HepG2 (cell line): ENCODE measurements around the gene VWCE. TPM values are rescaled to one million over a fixed set of nuclear protein-coding genes. Genes with fewer than 3 reads are reported as not detected.

Experiments used
- CBX1 ChIP-seq: IDR thresholded peaks from one replicate; pipeline ENCODE4 v1.6.1; 2016; ENCODE audit warnings: antibody characterized with exemption, low read depth
- FOXA1 ChIP-seq, 2 experiments: fragments of 450-650 bp in 1 of 2; sonication (generic) in 1 of 2; formaldehyde crosslinking in 1 of 2; IDR thresholded peaks; 2 replicates each; pipeline versions ENCODE4 v1.4.0 to v1.6.1; 2016 to 2020; ENCODE audit warnings: missing genetic modification reagents in 1 of 2
- FOXJ3 ChIP-seq: sonication (generic); formaldehyde crosslinking; IDR thresholded peaks from 2 replicates; pipeline ENCODE4 v1.4.0; 2020; ENCODE audit warnings: missing genetic modification reagents, mild to moderate bottlenecking, borderline replicate concordance
- JUNB ChIP-seq: sonication (generic); formaldehyde crosslinking; IDR thresholded peaks from 2 replicates; pipeline ENCODE4 v1.8.0; 2022; ENCODE audit warnings: missing genetic modification reagents, mild to moderate bottlenecking, borderline replicate concordance
- KDM4B ChIP-seq: sonication (generic); formaldehyde crosslinking; IDR thresholded peaks from 2 replicates; pipeline ENCODE4 v1.4.0; 2020; ENCODE audit warnings: missing genetic modification reagents
- NRL ChIP-seq: sonication (generic); formaldehyde crosslinking; IDR thresholded peaks from 2 replicates; pipeline ENCODE4 v1.5.0; 2020; ENCODE audit warnings: missing genetic modification reagents, mild to moderate bottlenecking, moderate library complexity, borderline replicate concordance
- RAD51 ChIP-seq: fragments of 450-650 bp; IDR thresholded peaks from 2 replicates; pipeline ENCODE4 v1.6.1; 2016; ENCODE audit warnings: borderline replicate concordance
- SIX1 ChIP-seq: sonication (generic); formaldehyde crosslinking; IDR thresholded peaks from 2 replicates; pipeline ENCODE4 v1.4.0; 2020; ENCODE audit warnings: missing genetic modification reagents, borderline replicate concordance
- TOE1 ChIP-seq: sonication (generic); formaldehyde crosslinking; IDR thresholded peaks from 2 replicates; pipeline ENCODE4 v1.4.0; 2020; ENCODE audit warnings: mild to moderate bottlenecking, missing genetic modification reagents
- ZBTB2 ChIP-seq: sonication (generic); formaldehyde crosslinking; IDR thresholded peaks from 2 replicates; pipeline ENCODE4 v1.8.0; 2022; ENCODE audit warnings: low read depth, missing genetic modification reagents
- ZNF318 ChIP-seq: sonication (generic); formaldehyde crosslinking; IDR thresholded peaks from 2 replicates; pipeline ENCODE4 v1.4.0; 2020; ENCODE audit warnings: mild to moderate bottlenecking, missing genetic modification reagents
- ZNF354B ChIP-seq: sonication (generic); formaldehyde crosslinking; IDR thresholded peaks from 2 replicates; pipeline ENCODE4 v1.8.0; 2022; ENCODE audit warnings: mild to moderate bottlenecking, missing genetic modification reagents
- ZNF513 ChIP-seq: sonication (generic); formaldehyde crosslinking; conservative IDR thresholded peaks from 2 replicates; pipeline ENCODE4 v1.5.0; 2020; ENCODE audit warnings: missing genetic modification reagents
- ZNF644 ChIP-seq: IDR thresholded peaks from 2 replicates; pipeline ENCODE4 v1.6.1; 2016; ENCODE audit warnings: low read depth
- ZNF703 ChIP-seq: sonication (generic); formaldehyde crosslinking; IDR thresholded peaks from 2 replicates; pipeline ENCODE4 v1.5.1; 2020; ENCODE audit warnings: missing genetic modification reagents, mild to moderate bottlenecking, moderate library complexity, borderline replicate concordance
- ZNF720 ChIP-seq: sonication (generic); formaldehyde crosslinking; IDR thresholded peaks from 2 replicates; pipeline ENCODE4 v1.4.0; 2020; ENCODE audit warnings: missing genetic modification reagents
- ZNF768 ChIP-seq: sonication (generic); formaldehyde crosslinking; IDR thresholded peaks from 2 replicates; pipeline ENCODE4 v1.4.0; 2020; ENCODE audit warnings: missing genetic modification reagents
- ZNF891 ChIP-seq: sonication (generic); formaldehyde crosslinking; IDR thresholded peaks from 2 replicates; pipeline ENCODE4 v1.5.0; 2020; ENCODE audit warnings: mild to moderate bottlenecking, missing genetic modification reagents
- polyA plus RNA-seq, 8 experiments: library from polyadenylated mRNA; depleted of rRNA in 3 of 8; stranded (reverse) in 7 of 8; unstranded in 1 of 8; fragments of >200 nt; fragmentation: Illumina TruSeq in 4 of 8; extraction: Trizol in 4 of 8; gene quantifications; 2 replicates each; pipeline versions ENCODE4 v1.2.1 to v1.2.3, GENCODE V29; 2011 to 2016; ENCODE audit warnings: low read depth in 4 of 8, missing spikeins in 1 of 8, mixed read lengths in 1 of 8; ENCODE audit not compliant: insufficient read depth in 1 of 8
- total RNA-seq, 5 experiments: library from RNA; depleted of rRNA; stranded (reverse); fragments of >200 nt; fragmentation: Illumina TruSeq; extraction: Trizol; gene quantifications; 2 replicates each; pipeline ENCODE4 v1.2.3, GENCODE V29; 2016; ENCODE audit warnings: low read depth in 1 of 5

VWCE gene
- total and polyA plus RNA-seq, 2 of the 13 experiments (the other 11 are each of a cell fraction or from before 2014, with no cell fraction given) = 27.6 to 58.3 TPM

- TF ChIP-seq ZBTB2 (CRISPR knock-in tag) (peak; percentile 82; the same call in 1 of the 2 replicates), ZNF513 (CRISPR knock-in tag) (no peak), NRL (CRISPR knock-in tag) (peak; percentile 77; the same call in 1 of the 2 replicates), CBX1 (no peak), TOE1 (CRISPR knock-in tag) (0 out of 2 replicates have a peak, but pooled peaks have one; percentile 25), ZNF720 (CRISPR knock-in tag) (no peak), JUNB (CRISPR knock-in tag) (no peak), KDM4B (CRISPR knock-in tag) (no peak; the same call in 1 of the 2 replicates), RAD51 (no peak), FOXJ3 (CRISPR knock-in tag) (0 out of 2 replicates have a peak, but pooled peaks have one; percentile 8), ZNF318 (no peak), ZNF354B (CRISPR knock-in tag) (0 out of 2 replicates have a peak, but pooled peaks have one; percentile 40), ZNF644 (CRISPR knock-in tag) (no peak), ZNF891 (CRISPR knock-in tag) (peak; percentile 68), ZNF703 (peak; percentile 50; the same call in 1 of the 2 replicates), SIX1 (CRISPR knock-in tag) (no peak), FOXA1 (IDR thresholded peaks at IDR 0.05) (no peak), FOXA1 (CRISPR knock-in tag; IDR thresholded peaks at IDR 0.05) (no peak), ZNF768 (peak; percentile 55; the same call in 1 of the 2 replicates)
These were observed 37.9 kb upstream of the VWCE start, which contains the start of the genes DDB1 and TKFC (continued) for GRCh38 chr11:61332797-61333549.
